Measurements from ENCODE around the gene DPYSL5. TPM values are rescaled to one million over a fixed set of nuclear protein-coding genes. Genes with fewer than 3 reads are reported as not detected.

DPYSL5 gene
- total RNA-seq, 1 donor from 2014 or later = not detected

DNA sequence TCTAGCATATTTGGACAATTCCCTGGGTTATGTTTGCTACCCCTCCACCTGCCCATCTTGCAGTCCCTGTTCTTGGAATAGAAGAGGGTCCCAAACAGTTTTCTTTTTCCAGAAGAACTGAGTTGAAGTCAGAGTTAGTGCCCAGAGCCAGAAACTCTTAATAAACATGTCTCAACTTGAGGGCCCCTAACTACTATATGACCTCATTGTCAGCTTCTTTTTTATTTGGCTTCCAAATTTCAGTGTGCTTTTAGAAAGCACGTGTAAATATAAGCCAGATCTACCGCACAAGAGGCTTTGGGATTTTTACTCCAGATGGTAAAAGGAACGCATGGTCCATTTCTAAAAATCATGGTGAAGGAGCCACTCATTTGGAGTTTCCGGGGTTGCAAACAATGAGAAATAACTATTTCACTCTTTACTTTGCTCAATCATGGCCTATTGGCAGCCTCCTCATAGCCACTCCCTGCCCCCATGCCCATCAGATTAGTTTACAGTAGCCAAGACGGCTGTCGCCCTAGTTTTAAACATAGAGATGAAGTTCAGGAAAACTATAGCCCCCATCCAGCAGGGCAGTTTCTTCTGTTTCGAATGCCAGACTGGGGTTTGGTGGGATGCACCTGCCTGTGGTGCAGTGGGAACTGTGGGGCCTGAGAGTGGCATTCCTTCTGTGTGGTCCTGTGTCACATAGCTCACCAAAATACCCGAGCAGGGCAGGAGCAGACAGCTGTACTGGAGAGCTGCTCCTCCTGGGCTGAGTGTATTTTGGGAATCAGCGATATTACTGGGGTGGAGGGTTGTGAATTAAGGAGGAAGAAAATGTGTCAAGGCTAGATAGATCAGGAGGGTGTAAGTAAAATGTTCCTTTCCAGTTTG is 124.2 kb downstream of the DPYSL5 start:
- Histone ChIP-seq H3K4me3 (peak overlapping the region; percentile 81), H3K27ac (no peak overlapping the region), H3K4me1 (peaks cover 14% of the 10 kb centered on the region), H3K36me3 (no peaks in the 10 kb centered on the region), H3K27me3 (no peaks in the 10 kb centered on the region), H3K9me3 (no peaks in the 10 kb centered on the region)
- ATAC-seq = no peak
- TF ChIP-seq, protein P1, sequence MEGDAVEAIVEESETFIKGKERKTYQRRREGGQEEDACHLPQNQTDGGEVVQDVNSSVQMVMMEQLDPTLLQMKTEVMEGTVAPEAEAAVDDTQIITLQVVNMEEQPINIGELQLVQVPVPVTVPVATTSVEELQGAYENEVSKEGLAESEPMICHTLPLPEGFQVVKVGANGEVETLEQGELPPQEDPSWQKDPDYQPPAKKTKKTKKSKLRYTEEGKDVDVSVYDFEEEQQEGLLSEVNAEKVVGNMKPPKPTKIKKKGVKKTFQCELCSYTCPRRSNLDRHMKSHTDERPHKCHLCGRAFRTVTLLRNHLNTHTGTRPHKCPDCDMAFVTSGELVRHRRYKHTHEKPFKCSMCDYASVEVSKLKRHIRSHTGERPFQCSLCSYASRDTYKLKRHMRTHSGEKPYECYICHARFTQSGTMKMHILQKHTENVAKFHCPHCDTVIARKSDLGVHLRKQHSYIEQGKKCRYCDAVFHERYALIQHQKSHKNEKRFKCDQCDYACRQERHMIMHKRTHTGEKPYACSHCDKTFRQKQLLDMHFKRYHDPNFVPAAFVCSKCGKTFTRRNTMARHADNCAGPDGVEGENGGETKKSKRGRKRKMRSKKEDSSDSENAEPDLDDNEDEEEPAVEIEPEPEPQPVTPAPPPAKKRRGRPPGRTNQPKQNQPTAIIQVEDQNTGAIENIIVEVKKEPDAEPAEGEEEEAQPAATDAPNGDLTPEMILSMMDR (IDR thresholded peaks at IDR 0.05) = no peak
- DNase-seq = no peak
- intact Hi-C loops (cut with DNase I) = no loop called here

- intact Hi-C loops (cut with DNase I) = no loop called here
- TF ChIP-seq, protein P1 (IDR thresholded peaks at IDR 0.05) = no peak
Observed at GRCh38 chr2:26974352-26974751, 126.4 kb downstream of the DPYSL5 start.

DNA sequence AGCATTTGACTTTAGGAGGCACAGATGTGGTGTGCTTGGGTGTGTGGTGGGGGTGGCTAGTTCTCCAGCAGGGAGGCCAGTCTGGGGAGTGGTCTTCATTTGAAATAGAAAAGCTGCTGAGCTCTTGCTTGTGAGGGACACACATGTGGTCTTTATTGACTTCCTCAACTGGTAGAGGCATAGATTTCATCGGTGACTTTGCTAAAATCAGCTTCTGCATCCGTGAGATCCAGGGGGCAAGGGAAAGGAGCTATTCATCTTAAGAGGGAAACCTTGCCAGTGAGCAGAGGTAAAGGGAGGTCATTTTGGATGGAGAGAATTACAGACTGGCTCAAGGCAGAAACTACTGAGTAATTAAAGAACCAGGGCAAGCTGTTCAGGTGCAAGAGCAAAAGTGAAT is 127.2 kb downstream of the DPYSL5 start:
- no peak for DNase-seq
- Histone ChIP-seq H3K27me3 (no peaks in the 10 kb centered on the region), H3K4me1 (peaks cover 9% of the 10 kb centered on the region), H3K27ac (no peak overlapping the region), H3K36me3 (no peaks in the 10 kb centered on the region), H3K9me3 (no peaks in the 10 kb centered on the region), H3K4me3 (no peak overlapping the region)
- ATAC-seq = no peak
- intact Hi-C loops (cut with DNase I) = no loop called here
- TF ChIP-seq, protein P1 (IDR thresholded peaks at IDR 0.05) = no peak

More at GRCh38 chr2:26974352-26974751, 126.4 kb downstream of the DPYSL5 start:
- Histone ChIP-seq H3K27ac (no peak overlapping the region), H3K4me1 (peaks cover 14% of the 10 kb centered on the region), H3K36me3 (no peaks in the 10 kb centered on the region), H3K4me3 (no peak overlapping the region), H3K9me3 (no peaks in the 10 kb centered on the region), H3K27me3 (no peaks in the 10 kb centered on the region)
- DNase-seq (no peak), ATAC-seq (no peak)

- ATAC-seq = no peak
Observed at GRCh38 chr2:26975656-26976055, 127.7 kb downstream of the DPYSL5 start.

DNA sequence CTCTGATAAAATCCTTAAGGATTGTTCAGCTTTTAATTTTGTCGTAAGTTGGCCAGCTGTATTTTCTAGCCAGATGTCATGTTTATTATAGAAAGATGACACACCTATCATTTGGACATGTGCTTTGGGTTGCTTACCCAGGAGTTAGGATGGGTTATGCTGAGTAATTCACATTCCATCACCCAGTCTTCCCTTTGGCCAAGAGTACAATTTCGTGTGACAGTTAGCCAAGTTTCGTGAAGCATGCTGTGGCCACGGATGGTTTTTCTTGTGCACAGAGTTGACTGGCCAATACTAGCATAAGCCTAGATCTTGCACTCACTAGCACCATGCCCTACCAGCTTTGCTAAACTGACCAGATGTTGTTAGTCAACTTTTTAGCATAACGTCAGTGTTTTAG is 128.3 kb downstream of the DPYSL5 start:
- no peaks in the 10 kb centered on the region for H3K9me3 ChIP-seq
- no peak overlapping the region for H3K4me3 ChIP-seq
- intact Hi-C loops (cut with DNase I) = no loop called here
- TF ChIP-seq, protein P1 (IDR thresholded peaks at IDR 0.05) = no peak
- H3K4me1 ChIP-seq = peaks cover 6% of the 10 kb centered on the region
- DNase-seq (no peak), ATAC-seq (no peak)
- H3K36me3 ChIP-seq = no peaks in the 10 kb centered on the region
- H3K27me3 ChIP-seq = no peaks in the 10 kb centered on the region
- no peak overlapping the region for H3K27ac ChIP-seq

More at GRCh38 chr2:26975656-26976055, 127.7 kb downstream of the DPYSL5 start:
- Histone ChIP-seq H3K4me1 (peaks cover 8% of the 10 kb centered on the region), H3K36me3 (no peaks in the 10 kb centered on the region), H3K27me3 (no peaks in the 10 kb centered on the region), H3K27ac (no peak overlapping the region), H3K4me3 (no peak overlapping the region), H3K9me3 (no peaks in the 10 kb centered on the region)
- TF ChIP-seq, protein P1 (IDR thresholded peaks at IDR 0.05) = no peak
- intact Hi-C loops (cut with DNase I) = no loop called here
- DNase-seq = no peak

All from upper lobe of right lung (tissue), 1 donor.